WTC11 (cell line): ENCODE measurements around the gene WRAP53.

ENCODE experiments used
- GTF2I ChIP-seq: fragments of 250-450 bp; sonication (Bioruptor Pico); conservative IDR thresholded peaks from 2 replicates; pipeline ENCODE4 v1.4.0; 2021; ENCODE audit warnings: mild to moderate bottlenecking
- JUN ChIP-seq: sonication (generic); formaldehyde crosslinking; IDR thresholded peaks from 2 replicates; pipeline ENCODE4 v1.8.0; 2023; ENCODE audit warnings: mild to moderate bottlenecking, missing genetic modification reagents
- SMAD3 ChIP-seq: sonication (generic); formaldehyde crosslinking; IDR thresholded peaks from 2 replicates; pipeline ENCODE4 v1.8.0; 2022; ENCODE audit warnings: missing genetic modification reagents, mild to moderate bottlenecking, borderline replicate concordance
- ZNF317 ChIP-seq: sonication (generic); formaldehyde crosslinking; IDR thresholded peaks from 2 replicates; pipeline ENCODE4 v1.8.1; 2023; ENCODE audit warnings: low read depth, mild to moderate bottlenecking, moderate library complexity, missing genetic modification reagents, borderline replicate concordance
- TF ChIP-seq, protein P1 (sequence below): sonication (generic); formaldehyde crosslinking; IDR thresholded peaks from 2 replicates; pipeline ENCODE4 v1.8.1; 2023; ENCODE audit warnings: mild to moderate bottlenecking, missing genetic modification reagents, moderate library complexity
- TF ChIP-seq, protein P2 (sequence below): fragments of 200-600 bp; IDR thresholded peaks from 2 replicates; pipeline ENCODE4 v1.8.0; 2022; ENCODE audit warnings: antibody characterized with exemption
- TF ChIP-seq, protein P3 (sequence below): sonication (generic); formaldehyde crosslinking; IDR thresholded peaks from 2 replicates; pipeline ENCODE4 v1.8.0; 2022; ENCODE audit warnings: mild to moderate bottlenecking, missing genetic modification reagents
- TF ChIP-seq, protein P4 (sequence below): sonication (generic); formaldehyde crosslinking; IDR thresholded peaks from 2 replicates; pipeline ENCODE4 v1.8.1; 2023; ENCODE audit warnings: mild to moderate bottlenecking, moderate library complexity, missing genetic modification reagents

DNA sequence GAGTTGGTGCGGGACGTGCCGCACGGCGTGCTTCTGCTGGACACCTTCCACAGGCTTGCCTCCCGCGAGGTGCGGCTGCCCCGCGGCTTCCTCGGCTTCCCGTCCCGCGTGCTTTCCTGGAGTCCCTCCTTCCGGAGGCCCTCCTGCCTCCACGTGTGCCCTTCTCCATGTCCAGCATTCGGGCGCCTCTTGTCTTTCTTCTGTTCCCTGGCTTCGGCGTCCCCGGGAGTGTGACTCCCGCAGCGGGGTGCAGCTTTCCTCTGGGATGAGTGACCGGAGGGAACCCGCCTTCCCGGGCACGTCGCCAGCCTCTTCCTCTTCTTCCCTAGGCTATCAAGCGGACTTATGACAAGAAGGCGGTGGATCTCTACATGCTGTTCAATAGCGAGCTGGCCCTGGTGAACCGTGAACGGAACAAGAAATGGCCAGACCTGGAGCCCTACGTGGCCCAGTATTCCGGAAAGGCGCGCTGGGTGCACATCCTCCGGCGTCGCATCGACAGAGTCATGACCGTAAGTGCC is 52.3 kb downstream of the WRAP53 start:
- TF ChIP-seq JUN (CRISPR knock-in tag), result no peak
- no peak for TF ChIP-seq GTF2I
- no peak for TF ChIP-seq ZNF317 (CRISPR knock-in tag)
- TF ChIP-seq SMAD3, result no peak
- TF ChIP-seq, protein P1, sequence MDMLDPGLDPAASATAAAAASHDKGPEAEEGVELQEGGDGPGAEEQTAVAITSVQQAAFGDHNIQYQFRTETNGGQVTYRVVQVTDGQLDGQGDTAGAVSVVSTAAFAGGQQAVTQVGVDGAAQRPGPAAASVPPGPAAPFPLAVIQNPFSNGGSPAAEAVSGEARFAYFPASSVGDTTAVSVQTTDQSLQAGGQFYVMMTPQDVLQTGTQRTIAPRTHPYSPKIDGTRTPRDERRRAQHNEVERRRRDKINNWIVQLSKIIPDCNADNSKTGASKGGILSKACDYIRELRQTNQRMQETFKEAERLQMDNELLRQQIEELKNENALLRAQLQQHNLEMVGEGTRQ (CRISPR knock-in tag), result no peak
- TF ChIP-seq, protein P2, sequence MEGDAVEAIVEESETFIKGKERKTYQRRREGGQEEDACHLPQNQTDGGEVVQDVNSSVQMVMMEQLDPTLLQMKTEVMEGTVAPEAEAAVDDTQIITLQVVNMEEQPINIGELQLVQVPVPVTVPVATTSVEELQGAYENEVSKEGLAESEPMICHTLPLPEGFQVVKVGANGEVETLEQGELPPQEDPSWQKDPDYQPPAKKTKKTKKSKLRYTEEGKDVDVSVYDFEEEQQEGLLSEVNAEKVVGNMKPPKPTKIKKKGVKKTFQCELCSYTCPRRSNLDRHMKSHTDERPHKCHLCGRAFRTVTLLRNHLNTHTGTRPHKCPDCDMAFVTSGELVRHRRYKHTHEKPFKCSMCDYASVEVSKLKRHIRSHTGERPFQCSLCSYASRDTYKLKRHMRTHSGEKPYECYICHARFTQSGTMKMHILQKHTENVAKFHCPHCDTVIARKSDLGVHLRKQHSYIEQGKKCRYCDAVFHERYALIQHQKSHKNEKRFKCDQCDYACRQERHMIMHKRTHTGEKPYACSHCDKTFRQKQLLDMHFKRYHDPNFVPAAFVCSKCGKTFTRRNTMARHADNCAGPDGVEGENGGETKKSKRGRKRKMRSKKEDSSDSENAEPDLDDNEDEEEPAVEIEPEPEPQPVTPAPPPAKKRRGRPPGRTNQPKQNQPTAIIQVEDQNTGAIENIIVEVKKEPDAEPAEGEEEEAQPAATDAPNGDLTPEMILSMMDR, result no peak
- TF ChIP-seq, protein P3, sequence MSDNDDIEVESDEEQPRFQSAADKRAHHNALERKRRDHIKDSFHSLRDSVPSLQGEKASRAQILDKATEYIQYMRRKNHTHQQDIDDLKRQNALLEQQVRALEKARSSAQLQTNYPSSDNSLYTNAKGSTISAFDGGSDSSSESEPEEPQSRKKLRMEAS (CRISPR knock-in tag), result no peak
- TF ChIP-seq, protein P4, sequence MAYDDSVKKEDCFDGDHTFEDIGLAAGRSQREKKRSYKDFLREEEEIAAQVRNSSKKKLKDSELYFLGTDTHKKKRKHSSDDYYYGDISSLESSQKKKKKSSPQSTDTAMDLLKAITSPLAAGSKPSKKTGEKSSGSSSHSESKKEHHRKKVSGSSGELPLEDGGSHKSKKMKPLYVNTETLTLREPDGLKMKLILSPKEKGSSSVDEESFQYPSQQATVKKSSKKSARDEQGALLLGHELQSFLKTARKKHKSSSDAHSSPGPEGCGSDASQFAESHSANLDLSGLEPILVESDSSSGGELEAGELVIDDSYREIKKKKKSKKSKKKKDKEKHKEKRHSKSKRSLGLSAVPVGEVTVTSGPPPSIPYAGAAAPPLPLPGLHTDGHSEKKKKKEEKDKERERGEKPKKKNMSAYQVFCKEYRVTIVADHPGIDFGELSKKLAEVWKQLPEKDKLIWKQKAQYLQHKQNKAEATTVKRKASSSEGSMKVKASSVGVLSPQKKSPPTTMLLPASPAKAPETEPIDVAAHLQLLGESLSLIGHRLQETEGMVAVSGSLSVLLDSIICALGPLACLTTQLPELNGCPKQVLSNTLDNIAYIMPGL (CRISPR knock-in tag), result no peak
